GM12865 (cell line): ENCODE data around the gene PPFIBP1.
"Not testable (repeated sequence)": the region's sequence is repeated elsewhere in the genome, so short reads cannot be mapped to it uniquely, and the experiment has no call there.

Source experiments
- DNase-seq: peaks from one replicate; pipeline ENCODE4 v3.0.0; 2010; ENCODE audit warnings: low read depth
- H3K4me3 ChIP-seq: 2 replicates; pipeline ENCODE4 v1.5.1; 2011; ENCODE audit warnings: mild to moderate bottlenecking, low read depth, low read length, control low read depth
- TF ChIP-seq, protein P1 (sequence below): IDR thresholded peaks from 2 replicates; pipeline ENCODE4 v1.5.1; 2011; ENCODE audit warnings: low read length, control low read depth, low read depth, inconsistent platforms; ENCODE audit not compliant: insufficient read depth; ENCODE audit errors: missing control alignments

Gene PPFIBP1

DNA sequence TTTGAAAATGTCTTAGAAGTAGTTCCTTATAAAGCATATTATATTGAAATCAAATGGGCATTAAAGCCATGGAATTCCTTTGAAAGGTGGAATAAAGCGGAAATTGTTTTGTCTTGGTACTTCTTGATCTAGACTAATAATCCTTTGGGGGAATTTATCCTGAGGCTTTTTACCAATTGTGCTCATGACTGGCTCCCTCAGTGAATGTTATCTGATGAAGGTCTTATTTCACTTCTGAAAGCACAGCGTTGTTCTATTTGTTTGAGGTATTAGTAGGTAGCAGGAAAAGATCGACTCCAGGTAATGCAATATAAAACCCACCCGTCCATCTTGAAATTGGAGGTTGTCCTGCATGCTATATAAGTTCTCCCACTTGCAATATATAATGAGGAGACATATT lies 64.8 kb downstream of the PPFIBP1 start:
- no peak overlapping the region for H3K4me3 ChIP-seq
- DNase-seq, result no peak
- TF ChIP-seq, protein P1, sequence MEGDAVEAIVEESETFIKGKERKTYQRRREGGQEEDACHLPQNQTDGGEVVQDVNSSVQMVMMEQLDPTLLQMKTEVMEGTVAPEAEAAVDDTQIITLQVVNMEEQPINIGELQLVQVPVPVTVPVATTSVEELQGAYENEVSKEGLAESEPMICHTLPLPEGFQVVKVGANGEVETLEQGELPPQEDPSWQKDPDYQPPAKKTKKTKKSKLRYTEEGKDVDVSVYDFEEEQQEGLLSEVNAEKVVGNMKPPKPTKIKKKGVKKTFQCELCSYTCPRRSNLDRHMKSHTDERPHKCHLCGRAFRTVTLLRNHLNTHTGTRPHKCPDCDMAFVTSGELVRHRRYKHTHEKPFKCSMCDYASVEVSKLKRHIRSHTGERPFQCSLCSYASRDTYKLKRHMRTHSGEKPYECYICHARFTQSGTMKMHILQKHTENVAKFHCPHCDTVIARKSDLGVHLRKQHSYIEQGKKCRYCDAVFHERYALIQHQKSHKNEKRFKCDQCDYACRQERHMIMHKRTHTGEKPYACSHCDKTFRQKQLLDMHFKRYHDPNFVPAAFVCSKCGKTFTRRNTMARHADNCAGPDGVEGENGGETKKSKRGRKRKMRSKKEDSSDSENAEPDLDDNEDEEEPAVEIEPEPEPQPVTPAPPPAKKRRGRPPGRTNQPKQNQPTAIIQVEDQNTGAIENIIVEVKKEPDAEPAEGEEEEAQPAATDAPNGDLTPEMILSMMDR, result no peak

DNA sequence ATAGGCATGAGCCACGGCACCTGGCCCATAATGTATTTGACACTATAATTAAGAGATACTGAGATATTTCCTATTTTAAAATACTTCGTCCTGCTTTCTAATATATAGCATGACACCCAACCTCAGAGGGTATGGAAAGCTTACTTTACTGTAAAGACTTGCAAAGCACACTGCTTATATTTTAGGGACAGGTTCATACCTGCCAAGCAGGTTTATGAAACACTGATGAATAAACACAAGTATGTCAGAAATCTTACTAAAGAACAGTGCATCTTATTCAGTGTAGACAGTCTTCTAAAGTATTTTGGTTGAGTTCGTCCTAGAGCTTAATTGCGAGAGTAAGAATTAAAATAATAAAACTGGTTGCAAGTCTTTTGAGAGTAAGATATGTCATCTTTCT lies 65.4 kb downstream of the PPFIBP1 start:
- no peak for DNase-seq
- TF ChIP-seq, protein P1, result no peak
- H3K4me3 ChIP-seq, result no peak overlapping the region

DNA sequence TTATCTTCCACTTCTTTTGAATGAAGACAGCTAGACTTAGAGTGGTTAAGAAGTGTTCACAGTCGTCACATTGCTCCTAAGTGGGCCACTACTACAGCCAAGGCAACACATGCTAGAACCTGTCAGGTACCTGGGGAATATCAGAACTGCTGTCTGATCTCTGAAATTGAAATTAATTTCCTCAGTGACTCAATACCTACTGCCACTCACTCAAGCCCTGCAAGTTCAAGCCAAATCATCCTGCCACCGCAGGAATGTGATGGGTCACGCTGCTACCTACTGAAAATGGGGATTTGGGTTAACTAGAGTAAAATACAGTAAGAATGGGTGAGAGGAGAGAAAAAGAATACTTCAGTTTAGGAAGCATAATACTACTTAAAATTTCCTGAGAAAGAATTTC lies 67.7 kb downstream of the PPFIBP1 start:
- not testable (repeated sequence) for H3K4me3 ChIP-seq, DNase-seq

DNA sequence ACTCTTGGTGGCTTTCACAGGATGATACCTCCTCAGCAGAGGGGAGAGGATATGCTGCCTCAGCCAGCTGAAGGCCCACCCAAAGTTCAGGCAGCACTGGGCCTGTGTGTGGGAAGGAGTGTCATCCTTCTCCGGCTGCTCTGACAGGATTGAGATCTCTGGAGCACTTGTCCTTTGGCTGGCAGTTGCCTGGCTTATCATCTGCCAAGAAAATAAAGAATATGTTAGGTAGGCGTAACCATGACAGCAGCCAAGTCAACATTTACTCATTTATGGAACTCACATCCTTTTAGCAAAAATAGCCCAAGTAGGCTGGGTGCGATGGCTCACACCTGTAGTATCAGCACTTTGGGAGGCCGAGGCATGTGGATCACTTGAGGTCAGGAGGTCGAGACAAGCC lies 68.5 kb downstream of the PPFIBP1 start:
- H3K4me3 ChIP-seq, result no peak overlapping the region
- peak; percentile 46 for DNase-seq
- TF ChIP-seq, protein P1, result no peak

DNA sequence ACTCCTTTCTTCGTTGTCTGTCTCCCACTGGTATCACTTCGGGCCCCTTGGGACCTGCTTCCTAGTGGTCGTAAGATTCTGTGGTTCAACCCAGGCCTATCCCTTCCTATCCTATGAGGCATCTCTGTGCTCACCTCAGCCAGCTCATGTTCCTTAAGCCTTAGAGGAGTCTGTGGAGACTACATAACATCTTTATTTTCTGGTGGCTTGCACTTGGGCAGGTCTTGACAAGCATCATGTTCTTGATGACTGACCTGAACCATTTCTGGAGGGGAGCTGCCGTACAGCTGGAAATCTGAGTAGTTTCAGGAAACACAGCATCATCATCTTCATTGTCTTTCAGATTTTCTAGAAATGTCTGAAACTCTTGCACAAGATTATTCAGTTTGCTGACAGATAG lies 69.3 kb downstream of the PPFIBP1 start:
- TF ChIP-seq, protein P1, result no peak
- no peak for DNase-seq

DNA sequence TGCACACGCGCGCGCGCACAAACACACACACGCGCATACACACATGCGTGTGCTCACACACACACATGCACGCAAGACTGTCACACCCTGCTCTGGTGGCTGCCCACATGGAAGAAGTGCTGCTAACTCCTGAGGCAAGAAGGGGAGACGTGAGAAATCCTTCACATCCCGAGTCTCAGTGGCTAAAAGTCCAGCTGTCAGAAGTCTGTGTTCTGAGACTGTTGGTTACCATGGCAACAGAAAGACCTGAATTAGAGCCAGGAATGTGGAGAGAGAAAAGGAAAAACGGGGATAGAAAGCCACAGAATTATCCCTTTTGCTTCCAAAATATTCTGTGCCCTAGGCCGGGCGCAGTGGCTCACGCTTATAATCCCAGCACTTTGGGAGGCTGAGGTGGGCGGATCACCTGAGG lies 71.2 kb downstream of the PPFIBP1 start:
- TF ChIP-seq, protein P1, result no peak
- no peak for DNase-seq
- H3K4me3 ChIP-seq, result no peak overlapping the region

More for the DNA sequence above, 69.3 kb downstream of the PPFIBP1 start:
- no peak overlapping the region for H3K4me3 ChIP-seq

DNA sequence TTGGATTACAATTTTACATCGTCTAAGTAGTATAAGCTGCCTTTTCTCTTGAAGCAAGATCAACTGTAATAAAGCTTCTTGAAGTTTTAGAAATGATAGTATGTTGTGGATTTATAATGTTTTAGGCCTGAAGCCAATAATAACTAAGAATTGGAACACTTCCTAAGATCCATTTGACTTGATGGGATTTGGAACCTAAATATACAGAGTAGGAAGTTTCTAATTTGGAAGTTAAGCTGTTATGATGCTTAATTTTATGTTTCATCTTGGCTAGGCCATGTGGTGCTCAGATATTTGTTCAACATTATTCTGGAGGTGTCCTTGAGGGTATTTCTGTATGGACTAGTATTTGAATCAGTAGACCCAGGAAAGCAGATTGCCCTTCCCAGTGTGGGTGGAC lies 74.9 kb downstream of the PPFIBP1 start:
- DNase-seq, H3K4me3 ChIP-seq: not testable (repeated sequence)

DNA sequence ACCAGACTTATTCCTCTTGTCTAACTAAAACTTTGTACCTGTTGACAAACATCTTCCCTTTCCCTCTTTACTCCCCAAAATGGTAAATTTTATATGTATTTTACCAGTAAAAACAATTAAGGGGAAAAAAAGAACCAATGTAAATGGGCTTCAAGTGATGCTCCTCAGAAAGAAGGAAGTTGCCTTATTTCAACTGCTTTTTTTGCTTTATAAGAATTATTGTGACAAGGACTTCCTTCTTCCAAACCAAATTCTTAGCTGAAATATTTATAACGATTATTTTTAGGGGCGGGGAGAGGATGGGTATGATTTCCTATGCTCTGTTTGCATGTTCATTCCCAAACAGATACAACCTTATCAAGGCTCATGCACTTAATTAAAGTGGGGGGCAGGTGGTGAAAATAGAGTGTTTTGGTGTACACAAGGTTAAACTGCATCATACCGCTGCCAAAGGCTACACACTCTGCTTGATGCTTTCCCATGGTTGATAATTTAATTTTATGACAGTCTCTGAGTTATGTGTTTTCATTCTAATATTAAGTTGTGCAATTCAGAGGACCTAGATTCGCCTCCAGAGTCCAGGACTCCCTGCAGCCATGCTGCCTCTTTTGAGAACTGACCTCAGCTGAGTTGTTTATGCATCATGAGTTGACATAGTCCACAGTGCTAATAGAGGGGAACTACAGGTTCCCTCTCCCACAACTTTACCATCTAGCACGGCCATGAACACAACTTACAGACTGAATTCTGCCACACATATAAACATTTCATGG lies 77.2 kb downstream of the PPFIBP1 start:
- DNase-seq, H3K4me3 ChIP-seq: not testable (repeated sequence)
